DOHH2 (cell line): Measurements from ENCODE around the gene PEMT.

ENCODE experiments used
- CTCF ChIP-seq: fragments of 200-600 bp; sonication (generic); IDR thresholded peaks from one replicate; pipeline ENCODE4 v1.5.1; 2014; ENCODE audit warnings: antibody characterized with exemption, mild to moderate bottlenecking, low read depth, low read length; ENCODE audit not compliant: poor library complexity, severe bottlenecking
- EZH2phosphoT487 ChIP-seq: fragments of 200-600 bp; sonication (generic); IDR thresholded peaks from 2 replicates; pipeline ENCODE4 v1.6.1; 2017; ENCODE audit warnings: borderline replicate concordance, mild to moderate bottlenecking, antibody characterized with exemption, low read length, moderate library complexity, mixed read lengths

GRCh38 chr17:17481860-17482259 is 109.6 kb downstream of the PEMT start:
- no peak for TF ChIP-seq CTCF
- TF ChIP-seq EZH2phosphoT487, result no peak
